ENCODE results near the gene RC3H2.

DNA sequence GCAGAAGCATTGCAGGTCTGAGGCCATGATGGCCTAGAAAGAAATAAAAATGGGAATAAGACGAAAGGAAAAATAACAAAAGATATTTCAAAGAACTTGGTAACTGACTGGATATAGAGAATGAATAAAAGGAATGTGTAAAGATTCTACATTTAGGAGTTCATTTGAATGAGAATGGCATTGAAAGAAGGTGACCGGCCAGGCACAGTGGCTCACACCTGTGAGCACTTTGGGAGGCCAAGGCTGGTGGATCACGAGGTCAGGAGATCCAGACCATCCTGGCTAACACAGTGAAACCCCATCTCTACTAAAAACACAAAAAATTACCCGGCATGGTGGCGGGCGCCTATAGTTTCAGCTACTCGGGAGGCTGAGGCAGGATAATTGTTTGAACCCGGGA is 17.6 kb upstream of the RC3H2 start:
- no peak for TF ChIP-seq RFX5 (IDR thresholded peaks at IDR 0.05; ENCODE audit: low read depth, low read length)
- TF ChIP-seq, protein P1, sequence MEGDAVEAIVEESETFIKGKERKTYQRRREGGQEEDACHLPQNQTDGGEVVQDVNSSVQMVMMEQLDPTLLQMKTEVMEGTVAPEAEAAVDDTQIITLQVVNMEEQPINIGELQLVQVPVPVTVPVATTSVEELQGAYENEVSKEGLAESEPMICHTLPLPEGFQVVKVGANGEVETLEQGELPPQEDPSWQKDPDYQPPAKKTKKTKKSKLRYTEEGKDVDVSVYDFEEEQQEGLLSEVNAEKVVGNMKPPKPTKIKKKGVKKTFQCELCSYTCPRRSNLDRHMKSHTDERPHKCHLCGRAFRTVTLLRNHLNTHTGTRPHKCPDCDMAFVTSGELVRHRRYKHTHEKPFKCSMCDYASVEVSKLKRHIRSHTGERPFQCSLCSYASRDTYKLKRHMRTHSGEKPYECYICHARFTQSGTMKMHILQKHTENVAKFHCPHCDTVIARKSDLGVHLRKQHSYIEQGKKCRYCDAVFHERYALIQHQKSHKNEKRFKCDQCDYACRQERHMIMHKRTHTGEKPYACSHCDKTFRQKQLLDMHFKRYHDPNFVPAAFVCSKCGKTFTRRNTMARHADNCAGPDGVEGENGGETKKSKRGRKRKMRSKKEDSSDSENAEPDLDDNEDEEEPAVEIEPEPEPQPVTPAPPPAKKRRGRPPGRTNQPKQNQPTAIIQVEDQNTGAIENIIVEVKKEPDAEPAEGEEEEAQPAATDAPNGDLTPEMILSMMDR (IDR thresholded peaks at IDR 0.05 in 2 of 3, conservative IDR thresholded peaks at IDR 0.05 in 1 of 3; ENCODE audit: control insufficient read depth in 2 of 3, extremely low read depth in 1 of 3, insufficient read depth in 1 of 3, low read depth in 3 of 3, low read length in 3 of 3): no peak
- TF ChIP-seq POLR2A (IDR thresholded peaks at IDR 0.05; ENCODE audit: low read depth, low read length): no peak
- no peak for TF ChIP-seq STAT1 (conservative IDR thresholded peaks at IDR 0.05)
- no peak for TF ChIP-seq NBN (IDR thresholded peaks at IDR 0.05)
- no peak for TF ChIP-seq RELA (IDR thresholded peaks at IDR 0.05; ENCODE audit: borderline replicate concordance, partially characterized antibody)
- TF ChIP-seq HDGF (IDR thresholded peaks at IDR 0.05): no peak
- no peak for TF ChIP-seq NFXL1 (IDR thresholded peaks at IDR 0.05; ENCODE audit: borderline replicate concordance)
- no peak for TF ChIP-seq SIN3A (IDR thresholded peaks at IDR 0.05; ENCODE audit: low read depth, low read length)
- TF ChIP-seq TAF1 (IDR thresholded peaks at IDR 0.05; ENCODE audit: borderline replicate concordance, low read depth, low read length): no peak
- no peak for TF ChIP-seq EP300 (IDR thresholded peaks at IDR 0.05; ENCODE audit: borderline replicate concordance in 1 of 2, control insufficient read depth in 1 of 2, low read depth in 2 of 2, low read length in 2 of 2)
- no peak for TF ChIP-seq ZSCAN29 (IDR thresholded peaks at IDR 0.05)
- TF ChIP-seq CEBPZ (IDR thresholded peaks at IDR 0.05; ENCODE audit: low read depth, low read length): no peak
